Measurements from ENCODE around the gene UBE2E3. TPM values are rescaled to one million over a fixed set of nuclear protein-coding genes. Genes with fewer than 3 reads are reported as not detected.
"Not testable (repeated sequence)": the region's sequence is repeated elsewhere in the genome, so short reads cannot be mapped to it uniquely, and the experiment has no call there.

UBE2E3 gene
- total RNA-seq, 2 donors from 2014 or later, result 39.2 to 41.8 TPM

DNA sequence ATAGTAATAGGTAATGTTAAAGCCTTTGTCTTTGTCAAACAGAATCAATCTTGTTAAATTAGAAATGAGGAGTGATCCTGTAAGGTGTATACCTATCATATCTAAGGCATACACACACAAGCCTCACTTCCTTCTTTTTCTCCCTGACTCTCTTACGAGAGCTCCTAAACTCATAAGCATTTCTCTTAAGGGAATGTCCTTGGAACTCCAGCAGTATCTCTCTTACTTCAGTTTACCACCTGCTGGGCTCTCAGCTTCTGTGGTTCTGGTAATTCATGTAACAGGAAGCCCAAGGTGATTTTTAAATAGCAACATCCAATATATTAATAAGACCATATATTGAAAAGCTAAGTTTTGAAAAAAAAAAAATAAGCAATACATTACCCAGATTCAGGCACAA, 85.9 kb downstream of the UBE2E3 start:
- DNase-seq (ENCODE audit: low spot score), result no peak
- intact Hi-C loops (cut with DNase I), result no loop called here

DNA sequence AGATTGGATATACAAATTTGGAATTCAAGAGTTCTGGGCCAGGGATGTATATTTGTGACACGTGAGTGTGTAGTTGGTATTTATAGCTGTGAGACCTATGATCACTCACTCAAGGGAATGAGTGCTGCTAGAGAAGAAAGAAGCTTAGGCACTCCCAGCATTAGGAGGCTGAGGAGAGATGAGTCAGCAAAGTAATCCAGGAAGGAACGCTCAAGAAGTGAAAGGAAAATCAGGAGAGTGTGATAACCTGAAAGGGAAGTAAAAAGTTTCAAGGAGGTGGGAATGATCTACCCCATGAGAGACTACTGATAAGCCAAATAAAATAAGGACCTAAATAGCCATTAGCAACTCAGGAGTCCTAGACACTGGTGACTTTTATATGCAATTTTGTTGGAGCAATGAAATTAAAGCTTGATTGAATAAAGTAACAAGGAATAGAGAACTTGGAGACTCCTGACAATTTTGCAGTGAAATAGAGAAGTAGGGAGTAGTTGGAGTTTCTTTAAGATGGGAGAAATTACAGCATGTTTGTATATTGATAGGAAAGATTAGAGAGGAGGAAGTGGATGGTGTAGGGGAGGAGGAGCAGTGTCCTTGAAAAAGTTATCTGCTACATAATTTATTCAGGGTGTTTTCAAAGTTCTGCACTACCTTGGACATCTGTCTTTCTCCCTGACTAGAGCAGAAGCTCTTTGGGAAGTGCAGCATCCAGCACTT, 89.9 kb downstream of the UBE2E3 start:
- intact Hi-C loops (cut with DNase I), result loop anchor here in 1 of 2 donors (10.0 kb wide), 1 partner anchor 945 kb away; no protein-coding TSS in a partner anchor

DNA sequence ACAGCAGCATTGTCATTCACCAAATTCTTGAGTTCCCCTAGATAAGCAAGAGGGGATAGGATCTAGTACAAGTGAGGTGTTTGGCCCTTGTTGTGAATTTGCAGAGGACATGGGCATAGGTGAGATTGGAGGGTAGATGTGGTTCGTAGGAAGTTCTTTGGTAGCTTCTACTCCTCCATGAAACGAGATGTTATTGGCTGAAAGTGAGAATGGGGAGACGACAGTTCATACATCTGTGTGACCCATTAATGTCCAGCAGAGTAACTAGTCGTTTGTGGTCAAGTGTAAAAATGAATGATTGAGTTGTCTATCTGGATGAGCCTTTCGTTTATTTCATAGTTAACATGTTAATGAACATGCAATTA, 90.4 kb downstream of the UBE2E3 start:
- intact Hi-C loops (cut with DNase I), result loop anchor here in 1 of 2 donors (10.0 kb wide), 1 partner anchor 946 kb away; no protein-coding TSS in a partner anchor

More for the DNA sequence above, 89.9 kb downstream of the UBE2E3 start:
- DNase-seq (ENCODE audit: low spot score), result no peak

DNA sequence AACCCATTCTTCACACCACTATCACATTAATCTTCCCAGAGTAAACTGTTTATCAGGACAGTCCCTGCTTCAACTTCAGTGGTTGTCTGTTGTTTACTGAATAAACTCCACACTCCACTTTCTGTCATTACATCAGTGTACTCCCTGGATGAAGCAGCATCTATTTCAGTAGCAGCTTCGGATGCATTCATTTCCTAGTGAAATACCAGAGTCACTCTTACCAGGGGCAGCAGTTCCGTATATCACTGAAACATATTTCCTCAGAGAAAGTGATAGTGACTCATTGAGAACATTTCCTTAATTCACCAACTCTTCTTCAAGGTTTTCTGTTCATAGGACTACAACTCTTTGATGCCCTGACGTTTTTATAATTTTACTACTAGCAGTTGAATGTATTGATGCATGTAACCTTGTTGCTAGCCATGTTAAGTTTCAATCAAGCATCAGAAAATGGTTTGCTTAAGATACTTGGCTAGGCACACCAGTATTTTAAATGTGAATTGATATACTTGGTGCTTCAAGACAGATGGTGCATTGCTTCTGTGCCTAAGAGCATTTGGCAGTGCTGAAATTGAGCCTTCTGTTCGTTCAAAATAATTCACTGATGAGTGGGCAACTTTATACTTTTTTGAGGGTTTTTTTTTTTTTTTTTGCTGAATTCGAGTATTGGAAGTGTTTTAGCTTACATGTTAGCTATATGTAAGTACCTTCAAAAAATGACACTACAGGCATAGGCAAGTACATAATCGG, 92.3 kb downstream of the UBE2E3 start:
- intact Hi-C loops (cut with DNase I), result loop anchor here in 1 of 2 donors (10.0 kb wide), 1 partner anchor 948 kb away; no protein-coding TSS in a partner anchor
- no peak for DNase-seq (ENCODE audit: low spot score)

More for the DNA sequence above, 90.4 kb downstream of the UBE2E3 start:
- DNase-seq (ENCODE audit: low spot score), result no peak

DNA sequence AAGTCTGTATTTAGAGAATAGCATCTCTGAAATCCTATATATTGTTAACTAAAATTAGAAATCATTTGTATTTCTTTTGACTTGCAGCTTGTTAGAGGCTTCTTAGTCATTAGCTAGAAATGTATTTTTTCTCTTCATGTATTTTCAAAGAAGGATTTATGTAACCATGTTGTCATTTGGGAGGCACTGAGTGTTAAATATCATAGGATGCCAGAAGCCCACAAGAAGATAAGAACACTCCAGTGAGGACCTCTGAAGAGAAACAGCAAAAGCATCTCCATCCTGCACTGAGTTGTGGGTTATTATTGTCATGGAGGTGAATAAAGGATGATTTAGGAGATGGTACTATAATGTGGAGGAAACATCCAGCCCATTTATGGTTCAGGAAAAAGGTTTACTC, 93.5 kb downstream of the UBE2E3 start:
- no peak for DNase-seq (ENCODE audit: low spot score)
- intact Hi-C loops (cut with DNase I), result loop anchor here in 1 of 2 donors (10.0 kb wide), 1 partner anchor 949 kb away; no protein-coding TSS in a partner anchor

DNA sequence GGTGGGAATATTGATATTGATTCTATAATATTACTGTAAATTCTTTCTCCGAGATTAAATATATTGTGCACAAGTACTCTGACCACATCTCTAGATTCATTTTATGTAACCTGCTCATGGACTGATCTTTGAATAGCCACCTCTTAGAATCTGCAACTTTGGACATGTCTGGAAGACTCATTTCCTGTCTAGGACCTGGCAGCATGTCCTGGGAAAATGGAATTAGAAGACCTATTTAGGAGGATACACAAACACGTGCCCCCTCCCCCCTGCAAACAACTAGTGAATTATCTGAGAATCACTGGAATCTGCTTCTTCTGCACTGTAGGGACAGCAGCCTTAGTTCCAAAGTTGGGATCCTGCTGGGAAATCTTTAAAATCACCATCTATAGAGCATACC, 94.1 kb downstream of the UBE2E3 start:
- no peak for DNase-seq (ENCODE audit: low spot score)
- intact Hi-C loops (cut with DNase I), result loop anchor here in 1 of 2 donors (10.0 kb wide), 1 partner anchor 950 kb away; no protein-coding TSS in a partner anchor

DNA sequence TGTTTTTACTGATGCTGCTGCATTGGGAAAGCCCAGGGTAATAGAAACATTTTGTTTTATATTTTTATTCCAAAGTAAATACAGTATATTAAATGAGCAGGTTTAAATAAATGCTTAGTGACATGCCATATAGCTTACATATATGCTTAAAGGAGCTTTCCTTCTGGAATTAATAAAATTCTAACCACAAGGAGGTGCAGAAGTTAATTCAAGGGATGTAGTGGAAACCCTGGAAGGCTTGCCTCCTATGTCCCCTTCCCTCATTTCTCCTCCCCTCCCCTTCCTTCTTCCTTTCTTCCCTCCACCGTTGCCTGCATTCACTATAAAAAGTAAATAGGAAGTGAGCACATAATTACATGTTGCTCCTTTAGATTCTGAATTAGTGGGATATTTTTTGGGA, 96.3 kb downstream of the UBE2E3 start:
- intact Hi-C loops (cut with DNase I), result loop anchor here in 1 of 2 donors (10.0 kb wide), 1 partner anchor 952 kb away; no protein-coding TSS in a partner anchor
- DNase-seq (ENCODE audit: low spot score), result no peak

DNA sequence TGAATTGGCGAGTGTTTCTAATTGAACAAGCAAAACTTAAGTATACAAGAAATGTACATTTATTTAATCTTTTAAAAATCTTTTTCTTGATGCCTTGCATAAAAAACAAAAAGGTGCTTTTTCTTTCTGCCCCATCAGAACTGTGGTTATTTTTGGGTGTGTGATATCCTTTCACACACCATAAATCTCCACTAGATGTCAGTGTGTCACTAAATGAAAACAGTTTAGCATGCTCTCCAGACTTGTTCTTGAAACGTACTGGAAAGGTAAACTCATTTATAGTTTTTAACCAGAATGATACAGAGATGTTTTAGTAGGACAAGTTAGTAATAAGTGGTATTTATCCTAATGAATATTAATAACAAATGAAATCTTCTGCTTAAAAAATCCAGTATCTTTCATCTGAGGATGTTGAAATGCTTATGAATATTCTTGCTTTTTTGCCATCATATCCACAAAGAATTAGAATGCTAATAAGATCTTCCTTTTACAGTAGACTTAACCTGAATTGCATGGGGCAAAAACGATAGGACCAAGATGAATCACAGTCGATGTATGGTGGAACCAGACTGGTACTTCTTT, 96.8 kb downstream of the UBE2E3 start:
- DNase-seq (ENCODE audit: low spot score), result no peak
- intact Hi-C loops (cut with DNase I), result loop anchor here in 1 of 2 donors (10.0 kb wide), 1 partner anchor 952 kb away; no protein-coding TSS in a partner anchor

DNA sequence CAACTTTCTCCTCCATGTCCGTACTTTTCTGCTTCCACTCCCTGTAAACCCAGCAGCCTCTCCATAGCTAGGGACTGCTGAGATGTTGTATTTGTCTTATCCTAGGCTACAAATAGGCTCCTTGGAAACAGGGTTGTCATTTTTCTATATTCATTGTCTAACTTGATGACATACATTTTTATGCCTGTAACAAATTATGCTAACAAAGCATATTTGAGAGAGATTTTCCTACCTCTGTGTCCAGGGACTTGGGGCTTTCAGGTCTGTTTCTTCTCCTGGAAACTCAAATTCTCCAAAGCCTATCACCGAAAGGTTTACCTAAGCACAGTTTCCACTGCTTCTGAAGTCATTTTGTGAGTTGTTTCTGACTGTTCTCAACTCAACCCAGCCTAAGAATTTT, 102.7 kb downstream of the UBE2E3 start:
- DNase-seq (ENCODE audit: low spot score), result no peak
- intact Hi-C loops (cut with DNase I), result no loop called here

DNA sequence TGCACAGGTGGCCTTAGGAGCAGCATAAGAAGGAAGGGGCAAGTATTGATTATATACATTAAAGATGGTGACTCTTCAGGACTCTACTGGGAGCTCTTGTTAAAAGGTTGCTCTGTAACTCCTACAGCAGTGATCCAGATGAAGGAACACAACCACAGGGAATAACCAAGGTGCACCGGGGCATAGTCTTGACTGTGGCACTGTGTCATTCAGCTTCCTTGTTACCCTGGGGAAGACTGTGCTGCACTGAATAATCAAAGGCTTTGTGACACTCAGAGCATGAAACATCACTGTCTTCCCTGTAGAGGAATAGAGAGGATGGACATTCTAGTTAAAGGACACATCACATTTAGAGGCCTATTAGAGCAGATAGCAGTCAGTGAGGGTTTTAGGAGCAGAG, 105.3 kb downstream of the UBE2E3 start:
- intact Hi-C loops (cut with DNase I), result no loop called here
- no peak for DNase-seq (ENCODE audit: low spot score)

DNA sequence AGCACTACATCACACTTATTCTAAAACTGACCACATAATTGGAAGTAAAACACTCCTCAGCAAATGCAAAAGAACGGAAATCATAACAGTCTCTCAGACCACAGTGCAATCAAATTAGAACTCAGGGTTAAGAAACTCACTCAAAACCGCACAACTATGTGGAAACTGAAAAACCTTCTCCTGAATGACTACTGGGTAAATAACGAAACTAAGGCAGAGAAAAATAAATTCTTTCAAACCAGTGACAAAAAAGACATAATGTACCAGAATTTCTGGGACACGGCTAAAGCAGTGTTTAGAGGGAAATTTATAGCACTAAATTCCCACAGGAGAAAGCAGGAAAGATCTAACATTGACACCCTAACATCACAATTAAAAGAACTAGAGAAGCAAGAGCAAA, 111.5 kb downstream of the UBE2E3 start:
- intact Hi-C loops (cut with DNase I), result loop anchor here in 1 of 2 donors (5.0 to 10.0 kb wide), 2 partner anchors 450 to 1773 kb away; partner anchors contain the start of gene FRZB
- DNase-seq (ENCODE audit: low spot score), result not testable (repeated sequence)

DNA sequence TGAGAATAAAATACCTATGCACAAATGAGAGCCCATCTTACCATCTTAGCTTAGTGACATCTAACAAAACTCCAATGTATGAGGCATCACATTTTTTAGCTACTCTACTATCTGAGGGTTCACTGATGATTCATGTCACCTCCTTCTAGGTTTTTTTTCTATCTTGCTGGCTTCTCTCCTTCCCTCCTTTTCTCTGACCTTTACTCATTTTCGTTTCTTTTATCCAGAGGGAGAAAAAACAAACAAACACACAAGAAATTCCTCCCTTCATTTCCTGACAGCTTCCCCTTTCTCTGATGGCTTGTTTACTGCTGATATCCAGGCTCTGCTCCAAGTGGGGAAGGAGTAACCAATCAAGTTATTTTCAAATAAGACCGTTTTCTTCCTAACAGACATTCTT, 115.1 kb downstream of the UBE2E3 start:
- no peak for DNase-seq (ENCODE audit: low spot score)
- intact Hi-C loops (cut with DNase I), result loop anchor here in 1 of 2 donors (10.0 kb wide), 1 partner anchor 1769 kb away; the partner anchor contains the start of gene FRZB

DNA sequence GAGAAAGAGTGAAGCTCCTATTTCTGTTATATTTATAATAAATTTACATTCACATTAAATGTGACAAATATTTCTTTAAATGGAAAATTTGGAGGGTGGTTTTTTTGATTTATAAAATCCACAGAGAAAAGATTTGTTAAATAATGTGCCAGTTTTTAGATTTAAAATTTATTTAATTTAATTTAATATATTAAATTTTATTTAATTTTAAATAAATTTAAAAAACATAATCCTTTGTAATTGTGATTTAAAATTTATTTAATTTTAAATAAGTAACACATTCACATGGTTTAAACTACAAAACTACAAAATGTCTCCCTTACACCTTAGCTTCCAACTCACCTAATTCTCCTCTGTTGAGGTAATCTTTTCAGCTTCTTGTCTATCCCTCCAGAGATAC, 123.3 kb downstream of the UBE2E3 start:
- no peak for DNase-seq (ENCODE audit: low spot score)
- intact Hi-C loops (cut with DNase I), result no loop called here

DNA sequence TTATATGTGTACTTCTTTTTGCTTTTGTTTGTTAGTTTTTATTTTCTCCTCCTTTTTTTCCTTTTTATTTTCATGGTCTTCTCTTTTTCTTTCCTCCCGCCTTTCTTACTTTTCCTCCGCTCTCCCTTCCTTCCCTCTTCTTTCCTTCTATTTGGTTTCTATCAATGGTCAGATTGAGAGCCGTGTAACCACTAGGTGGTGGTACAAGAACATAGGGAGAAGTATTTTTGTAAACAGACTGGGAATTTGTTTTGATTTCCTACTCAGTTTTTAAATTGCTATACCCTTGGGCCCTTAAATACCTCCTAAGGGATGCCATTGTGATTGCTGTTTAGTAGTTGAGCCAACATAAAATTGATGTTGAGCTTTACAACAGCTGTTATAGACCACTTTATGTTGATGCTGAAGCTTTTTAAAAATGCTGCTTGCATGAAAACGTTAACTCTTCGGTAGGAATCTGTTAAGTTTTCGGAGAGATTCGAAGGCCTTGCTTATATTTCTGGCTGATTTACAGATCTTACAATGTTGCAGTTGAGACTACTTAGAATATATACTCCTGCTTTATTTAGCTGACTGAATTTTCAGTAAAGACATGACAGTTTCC, 124.2 kb downstream of the UBE2E3 start:
- DNase-seq (ENCODE audit: low spot score), result no peak
- intact Hi-C loops (cut with DNase I), result no loop called here

DNA sequence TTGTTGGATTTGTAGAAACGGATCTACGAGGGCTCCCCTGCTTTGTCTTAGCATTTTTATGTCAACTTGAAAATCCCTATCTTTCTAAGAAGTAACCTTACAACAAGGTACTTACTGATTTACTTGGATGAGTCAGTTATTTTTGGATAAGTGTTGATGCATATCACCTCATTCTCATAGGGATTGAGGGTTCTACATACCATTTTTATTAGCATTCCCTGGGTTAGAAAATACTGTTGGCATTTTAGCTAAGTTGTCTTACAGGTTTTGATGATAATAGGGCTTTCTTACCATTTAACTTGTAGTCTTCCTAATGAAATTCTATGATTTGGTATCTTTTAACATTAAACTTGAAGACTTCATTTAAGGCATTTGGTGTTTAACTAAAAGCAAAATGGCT, 125.2 kb downstream of the UBE2E3 start:
- intact Hi-C loops (cut with DNase I), result no loop called here

DNA sequence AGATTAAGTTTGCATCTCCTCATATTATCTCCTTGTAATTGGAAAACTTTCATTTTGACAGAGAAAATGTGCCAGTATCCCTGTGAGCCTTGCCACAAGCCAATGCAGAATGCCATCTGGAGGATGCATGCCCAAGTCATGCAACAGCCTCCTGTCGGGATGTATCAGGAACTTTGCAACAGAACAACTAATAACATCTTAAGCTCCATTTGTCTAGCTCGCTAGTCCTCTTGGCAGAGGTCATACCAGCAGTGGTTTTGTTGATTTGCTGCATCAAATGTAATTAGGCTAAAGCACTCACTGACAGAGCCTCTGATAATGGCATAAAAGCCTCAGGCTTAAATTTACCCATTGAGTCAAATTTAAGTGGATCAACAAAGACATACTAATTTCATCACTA, 125.8 kb downstream of the UBE2E3 start:
- DNase-seq (ENCODE audit: low spot score), result no peak
- intact Hi-C loops (cut with DNase I), result no loop called here

More for the DNA sequence above, 125.2 kb downstream of the UBE2E3 start:
- no peak for DNase-seq (ENCODE audit: low spot score)

DNA sequence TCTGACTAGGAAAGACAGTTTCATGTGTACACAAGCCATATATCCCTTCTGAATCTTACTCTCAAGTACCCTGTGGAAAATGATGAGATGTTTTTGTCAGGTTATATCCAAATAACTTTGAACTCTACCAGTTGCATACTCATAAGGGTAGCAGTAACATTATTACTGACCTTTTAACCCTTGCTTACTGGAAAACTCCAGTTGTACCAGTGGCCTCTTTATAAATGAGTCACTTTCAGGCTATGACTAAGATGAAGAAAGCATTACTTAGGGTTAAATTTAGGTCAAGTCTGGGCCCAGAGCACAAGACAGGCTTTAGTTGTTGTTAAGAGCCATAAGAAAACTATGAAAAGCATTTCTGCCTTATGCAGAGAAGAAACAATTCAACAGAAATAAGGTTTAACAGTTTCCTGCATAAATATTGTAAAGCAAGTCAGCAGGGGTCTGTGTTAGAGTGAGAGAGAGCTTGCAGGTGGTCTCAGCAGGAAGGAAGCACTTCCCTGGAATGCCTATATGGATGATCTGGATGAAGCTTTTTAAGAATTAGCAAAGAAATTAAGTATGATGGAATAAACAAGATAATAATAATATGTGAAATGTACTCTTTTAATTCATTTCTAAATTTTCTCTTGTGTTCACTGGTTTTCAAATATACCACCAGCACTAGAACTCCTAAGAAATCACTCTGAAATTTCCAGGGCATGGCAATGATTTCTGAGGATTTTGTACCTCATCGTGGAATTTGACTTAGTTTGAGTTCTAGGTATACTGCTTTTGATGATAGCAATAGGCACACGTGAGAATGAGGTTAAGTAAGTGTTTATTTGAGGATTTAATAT, 126.6 kb downstream of the UBE2E3 start:
- DNase-seq (ENCODE audit: low spot score), result no peak
- intact Hi-C loops (cut with DNase I), result no loop called here

DNA sequence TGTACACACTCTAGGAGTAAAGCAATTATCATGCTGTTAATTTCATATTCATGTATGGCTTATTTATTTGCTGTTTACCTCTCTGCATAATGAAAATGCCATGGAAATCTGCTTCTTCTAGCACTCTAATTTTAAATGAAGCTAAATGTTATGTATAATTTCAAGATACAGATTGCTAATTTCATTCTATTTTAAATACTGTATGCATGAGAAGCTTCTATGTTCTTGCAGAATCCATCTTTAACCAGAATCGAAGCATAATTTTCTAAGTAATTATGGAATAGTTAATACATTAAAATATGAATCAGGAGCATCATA, 127.2 kb downstream of the UBE2E3 start:
- no peak for DNase-seq (ENCODE audit: low spot score)
- intact Hi-C loops (cut with DNase I), result no loop called here

DNA sequence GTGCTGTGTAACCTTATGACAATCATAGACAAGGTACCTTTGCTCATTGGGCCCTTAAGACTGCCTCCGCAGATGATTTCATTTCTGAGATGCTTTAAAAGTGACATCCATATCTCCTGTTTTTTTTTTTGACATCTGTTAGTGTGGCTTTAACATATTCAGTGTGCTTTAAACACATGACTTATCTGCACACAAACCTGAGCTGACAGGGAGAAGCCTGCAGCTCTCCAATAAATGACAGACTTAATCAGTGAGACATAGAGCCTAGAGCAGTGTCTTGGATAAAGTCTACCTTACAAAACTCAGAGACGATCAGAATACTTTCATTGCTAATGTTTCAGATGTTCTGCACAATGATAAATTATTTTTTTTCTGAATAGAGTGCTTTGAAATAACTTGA, 130.7 kb downstream of the UBE2E3 start:
- DNase-seq (ENCODE audit: low spot score), result no peak
- intact Hi-C loops (cut with DNase I), result no loop called here

Measured in posterior vena cava (tissue), 2 donors.